K562 (cell line): ENCODE data around the gene NBEAL2. TPM values are rescaled to one million over a fixed set of nuclear protein-coding genes. Genes with fewer than 3 reads are reported as not detected.

Source experiments
- ATAC-seq: fragments of 200-7000 bp; cut with Tn5 transposase; 3 replicates; pipeline ENCODE4 v1.9.1; 2020; ENCODE audit warnings: moderate library complexity
- BruUV-seq: library from RNA; stranded (reverse); fragments of 400-500 nt; replicated peaks from 2 replicates; lab custom pipeline; 2021; lab: Mats Ljungman, UMichigan
- CTCF ChIA-PET: fragments of 300-600 bp; formaldehyde crosslinking; extraction: SDS; loops from one replicate; lab custom pipeline; 2021; ENCODE audit warnings: low intra/inter-chr PET ratio; lab: Yijun Ruan, JAX
- POLR2A ChIA-PET: fragments of 300-600, 350-650 bp; sonication (Branson Sonifier 250); formaldehyde crosslinking; extraction: SDS; loops from one replicate; lab custom pipeline; 2021; ENCODE audit warnings: antibody characterized with exemption, inconsistent platforms; lab: Yijun Ruan, JAX
- DNase-seq, 4 experiments: peaks; one replicate each; pipeline versions ENCODE4 v3.0.0 to v3.0.0-alpha.2; 2011 to 2018; ENCODE audit warnings: low spot score in 3 of 4, mixed read lengths in 3 of 4; ENCODE audit errors: extremely low read depth in 1 of 4
- FAIRE-seq: peaks from 2 replicates; lab custom pipeline; 2011; peaks lifted over from hg19 to GRCh38; lab: Jason Lieb, UNC
- H2AFZ ChIP-seq: 2 replicates; pipeline ENCODE4 v1.6.0; 2011; ENCODE audit warnings: low read depth, low read length, control low read depth, inconsistent platforms
- H3K27ac ChIP-seq: fragments of 200-600 bp; 3 replicates; pipeline ENCODE4 v1.8.0; 2011; ENCODE audit warnings: low read depth, mild to moderate bottlenecking, control low read depth, inconsistent platforms, low read length, moderate library complexity, mixed read lengths; ENCODE audit errors: extremely low read depth
- H3K27me3 ChIP-seq, 2 experiments: fragments of 300-600 bp in 1 of 2; 2 replicates in 1 of 2; 3 replicates in 1 of 2; pipeline versions ENCODE4 v1.6.0 to v1.8.0; 2011; ENCODE audit warnings: inconsistent platforms in 2 of 2, low read length in 2 of 2, mild to moderate bottlenecking in 1 of 2, mixed read lengths in 1 of 2, moderate library complexity in 1 of 2; ENCODE audit not compliant: control insufficient read depth in 2 of 2, insufficient read depth in 2 of 2
- H3K36me3 ChIP-seq: fragments of 300-600 bp; 3 replicates; pipeline ENCODE4 v1.8.0; 2011; ENCODE audit warnings: mild to moderate bottlenecking, low read length, inconsistent platforms; ENCODE audit not compliant: control insufficient read depth, insufficient read depth
- H3K4me1 ChIP-seq, 2 experiments: fragments of 200-600 bp in 1 of 2; replicated peaks in 1 of 2; 2 replicates in 1 of 2; 3 replicates in 1 of 2; pipeline versions ENCODE4 v1.5.1 to v1.8.0; 2011; ENCODE audit warnings: inconsistent platforms in 2 of 2, low read length in 2 of 2, mild to moderate bottlenecking in 1 of 2, mixed read lengths in 1 of 2, moderate library complexity in 1 of 2; ENCODE audit not compliant: control insufficient read depth in 2 of 2, insufficient read depth in 2 of 2
- H3K4me2 ChIP-seq: 2 replicates; pipeline ENCODE4 v1.6.1; 2011; ENCODE audit warnings: low read length, control low read depth, inconsistent platforms, mixed read lengths; ENCODE audit not compliant: insufficient read depth
- H3K4me3 ChIP-seq: fragments of 200-600 bp; sonication (generic), shearing (Covaris generic); 2 replicates; pipeline ENCODE4 v1.5.1; 2016; ENCODE audit warnings: control low read depth, inconsistent platforms
- H3K79me2 ChIP-seq: fragments of 200-600 bp; 3 replicates; pipeline ENCODE4 v1.8.0; 2011; ENCODE audit warnings: low read length, inconsistent platforms; ENCODE audit not compliant: control insufficient read depth, insufficient read depth
- H3K9ac ChIP-seq, 2 experiments: 2 replicates each; pipeline versions ENCODE4 v1.6.0 to v1.6.1; 2011; ENCODE audit warnings: low read depth in 2 of 2, low read length in 2 of 2, control low read depth in 1 of 2, inconsistent platforms in 1 of 2, mild to moderate bottlenecking in 1 of 2, mixed read lengths in 1 of 2; ENCODE audit not compliant: insufficient read depth in 1 of 2
- H3K9me1 ChIP-seq: one replicate; pipeline ENCODE4 v1.6.0; 2011; ENCODE audit warnings: inconsistent platforms, mild to moderate bottlenecking, low read length, moderate library complexity; ENCODE audit not compliant: control insufficient read depth, insufficient read depth
- H3K9me3 ChIP-seq: replicated peaks from 2 replicates; pipeline ENCODE4 v1.5.1; 2011; ENCODE audit warnings: low read depth, low read length, inconsistent platforms; ENCODE audit not compliant: control insufficient read depth, insufficient read depth
- H4K20me1 ChIP-seq: replicated peaks from 2 replicates; pipeline ENCODE4 v1.6.1; 2011; ENCODE audit warnings: low read length, inconsistent platforms, mixed read lengths; ENCODE audit not compliant: control insufficient read depth, insufficient read depth
- ESRRB ChIP-seq: fragments of 250-450 bp; sonication (Bioruptor Pico); IDR thresholded peaks from 2 replicates; pipeline ENCODE4 v1.5.0; 2020; ENCODE audit warnings: mild to moderate bottlenecking, moderate library complexity, borderline replicate concordance
- FOXP1 ChIP-seq: sonication (generic); formaldehyde crosslinking; IDR thresholded peaks from 2 replicates; pipeline ENCODE4 v1.8.0; 2022; ENCODE audit warnings: mild to moderate bottlenecking, missing genetic modification reagents
- HNRNPLL ChIP-seq: fragments of 200-400 bp; formaldehyde crosslinking; IDR thresholded peaks from 2 replicates; pipeline ENCODE4 v1.6.1; 2017; ENCODE audit warnings: low read length, low read depth, mild to moderate bottlenecking; ENCODE audit not compliant: poor library complexity, severe bottlenecking
- MEF2D ChIP-seq: conservative IDR thresholded peaks from 2 replicates; pipeline ENCODE4 v1.6.1; 2016; ENCODE audit warnings: low read depth, missing genetic modification characterization, missing compliant biosample characterization
- RBM15 ChIP-seq: fragments of 200-400 bp; formaldehyde crosslinking; IDR thresholded peaks from 2 replicates; pipeline ENCODE4 v1.6.1; 2018; ENCODE audit warnings: mild to moderate bottlenecking, low read length, moderate library complexity; ENCODE audit not compliant: insufficient read depth
- SMC3 ChIP-seq: conservative IDR thresholded peaks from 2 replicates; pipeline ENCODE4 v1.6.1; 2011; ENCODE audit warnings: low read depth, low read length, improper control_type of control experiment; ENCODE audit not compliant: insufficient read depth
- TEAD4 ChIP-seq, 2 experiments: sonication (generic) in 1 of 2; formaldehyde crosslinking in 1 of 2; IDR thresholded peaks; 2 replicates each; pipeline versions ENCODE4 v1.6.1 to v1.8.0; 2012 to 2022; ENCODE audit warnings: borderline replicate concordance in 1 of 2, inconsistent platforms in 1 of 2, low read length in 1 of 2, mild to moderate bottlenecking in 1 of 2, missing genetic modification reagents in 1 of 2
- WGBS: fragments of 100-300 bp; shearing (Covaris generic); methylation state at CpG from one replicate; pipeline ENCODE4 v1.1.6; 2016; ENCODE audit warnings: low coverage, mixed read lengths; ENCODE audit not compliant: insufficient coverage; ENCODE audit errors: missing lambda C conversion rate; 5-methylcytosine and 5-hydroxymethylcytosine counted together
- in situ Hi-C: fragments of 300-500 bp; cut with MboI; formaldehyde crosslinking; loops from 4 replicates; pipeline ENCODE4 v1.15.0; 2018; ENCODE audit warnings: inconsistent platforms, mixed read lengths
- intact Hi-C: fragments of 100-400 bp; cut with micrococcal nuclease; formaldehyde crosslinking; loops from 2 replicates; pipeline ENCODE4 v1.14.2; 2022
- polyA plus RNA-seq, 8 experiments: library from polyadenylated mRNA; depleted of rRNA in 4 of 8; stranded (reverse) in 5 of 8; unstranded in 3 of 8; fragments of >200 nt; fragmentation: Nextera tagmentation in 2 of 8; fragmentation: Illumina TruSeq in 1 of 8; extraction: Ambion mirVana in 2 of 8; extraction: Trizol in 1 of 8; gene quantifications; 2 replicates each; pipeline versions ENCODE4 v1.2.1 to v1.2.3, GENCODE V29; 2011 to 2014; ENCODE audit warnings: inconsistent platforms in 1 of 8, missing spikeins in 1 of 8
- total RNA-seq, 7 experiments: library from RNA; depleted of rRNA in 6 of 7; stranded (reverse); fragments of >200 nt in 6 of 7; fragmentation: Illumina TruSeq in 2 of 7; extraction: Trizol in 2 of 7; gene quantifications; 2 replicates each; pipeline versions ENCODE4 v1.2.1 to v1.2.3, GENCODE V29; 2011 to 2021; ENCODE audit warnings: low replicate concordance in 1 of 7

Gene NBEAL2
- total and polyA plus RNA-seq, 9 of the 15 experiments (the other 6 are each of a cell fraction or from before 2014, with no cell fraction given) = 0.06 to 114 (median 29.6) TPM

- Histone ChIP-seq H3K36me3 (peaks cover 59% of the 10 kb centered on the region), H3K27ac (0 out of 3 replicates have a peak overlapping the region, but pooled peaks have one; percentile 6), H4K20me1 (peaks cover 80% of the 10 kb centered on the region), H3K27me3 (no peaks in the 10 kb centered on the region), H3K9me1 (peaks cover 21% of the 10 kb centered on the region), H3K4me1 (peaks cover 35 to 51% of the 10 kb centered on the region in 2 experiments), H3K4me2 (no peak overlapping the region), H2AFZ (no peak overlapping the region), H3K9me3 (no peaks in the 10 kb centered on the region), H3K4me3 (no peak overlapping the region), H3K79me2 (peaks cover 96% of the 10 kb centered on the region), H3K9ac (no peak overlapping the region; a peak in 1 of 4 replicates)
- ChIA-PET CTCF (no interaction called here), POLR2A (interaction anchor here (0.6 to 5.7 kb wide), 9 partner anchors 10 to 73 kb away, joined by 3 to 55 read pairs (median 5); no protein-coding TSS in a partner anchor)
- BruUV-seq = no TSS peak
- FAIRE-seq = no peak
- no peak for ATAC-seq
- DNase-seq = no peak
- in situ Hi-C loops = no loop called here
- no peak for TF ChIP-seq MEF2D (tag)
- TF ChIP-seq ESRRB (CRISPR knock-in tag) = no peak
- TF ChIP-seq HNRNPLL = no peak
- TF ChIP-seq TEAD4 (IDR thresholded peaks at IDR 0.05; ENCODE audit: low read length) = no peak
- 0 out of 2 replicates have a peak, but pooled peaks have one; percentile 24 for TF ChIP-seq TEAD4 (CRISPR knock-in tag; IDR thresholded peaks at IDR 0.05; ENCODE audit: borderline replicate concordance)
- no peak for TF ChIP-seq RBM15
- no peak for TF ChIP-seq SMC3
- peak; percentile 50; the same call in 1 of the 2 replicates for TF ChIP-seq FOXP1
- intact Hi-C loops = no loop called here
- 82% methylated on average over 9 of the region's 9 CpGs for WGBS
These were observed 20.9 kb upstream of the NBEAL2 start for GRCh38 chr3:46958467-46959160.
